K562 (cell line): ENCODE results near the gene CLDN5. TPM values are rescaled to one million over a fixed set of nuclear protein-coding genes. Genes with fewer than 3 reads are reported as not detected.

Experiments used
- ARHGAP35 ChIP-seq: fragments of 450-650 bp; IDR thresholded peaks from 2 replicates; pipeline ENCODE4 v1.6.1; 2018; ENCODE audit not compliant: partially characterized antibody
- BHLHE40 ChIP-seq: IDR thresholded peaks from 2 replicates; pipeline ENCODE4 v1.6.1; 2011; ENCODE audit warnings: low read length, improper control_type of control experiment
- C11orf30 ChIP-seq: fragments of 450-650 bp; IDR thresholded peaks from 2 replicates; pipeline ENCODE4 v1.6.1; 2016; ENCODE audit warnings: low read depth, mild to moderate bottlenecking
- CCNT2 ChIP-seq: IDR thresholded peaks from 2 replicates; pipeline ENCODE4 v1.6.1; 2011; ENCODE audit warnings: borderline replicate concordance, low read depth, mild to moderate bottlenecking, moderate library complexity, mixed read lengths, low read length; ENCODE audit not compliant: insufficient read length; ENCODE audit errors: extremely low read depth
- CHD2 ChIP-seq: IDR thresholded peaks from 2 replicates; pipeline ENCODE4 v1.6.1; 2011; ENCODE audit warnings: low read depth, low read length
- CREM ChIP-seq: IDR thresholded peaks from 2 replicates; pipeline ENCODE4 v1.6.1; 2014; ENCODE audit warnings: antibody characterized with exemption, low read depth
- ELF1 ChIP-seq: fragments of 200-800 bp; sonication (Bioruptor generic); IDR thresholded peaks from 2 replicates; pipeline ENCODE4 v1.6.1; 2016; ENCODE audit warnings: missing genetic modification characterization, missing compliant biosample characterization
- FIP1L1 ChIP-seq: fragments of 200-400 bp; formaldehyde crosslinking; IDR thresholded peaks from 2 replicates; pipeline ENCODE4 v1.6.1; 2018; ENCODE audit warnings: mild to moderate bottlenecking, low read depth, low read length; ENCODE audit not compliant: poor library complexity, severe bottlenecking
- FOXA3 ChIP-seq, 2 experiments: fragments of 450-650 bp in 1 of 2; sonication (generic) in 1 of 2; formaldehyde crosslinking; IDR thresholded peaks in 1 of 2; conservative IDR thresholded peaks in 1 of 2; 2 replicates each; pipeline versions ENCODE4 v1.4.0 to v1.8.0; 2020 to 2022; ENCODE audit warnings: mild to moderate bottlenecking in 2 of 2, missing genetic modification reagents in 1 of 2
- HDAC6 ChIP-seq: IDR thresholded peaks from 2 replicates; pipeline ENCODE4 v1.6.1; 2012; ENCODE audit warnings: low read depth, mild to moderate bottlenecking, control low read depth, inconsistent platforms, low read length, moderate library complexity
- KLF6 ChIP-seq: fragments of 250-450 bp; sonication (Bioruptor Pico); IDR thresholded peaks from 2 replicates; pipeline ENCODE4 v1.4.0; 2020; ENCODE audit warnings: mild to moderate bottlenecking, moderate library complexity, borderline replicate concordance
- MCM7 ChIP-seq, 2 experiments: fragments of 450-650 bp; IDR thresholded peaks; 2 replicates each; pipeline ENCODE4 v1.6.1; 2016 to 2018
- MYNN ChIP-seq, 2 experiments: sonication (generic); formaldehyde crosslinking in 1 of 2; IDR thresholded peaks; 2 replicates each; pipeline versions ENCODE4 v1.5.0 to v1.6.1; 2016 to 2020; ENCODE audit warnings: antibody characterized with exemption in 1 of 2, missing genetic modification reagents in 1 of 2
- NBN ChIP-seq: fragments of 450-650 bp; IDR thresholded peaks from 2 replicates; pipeline ENCODE4 v1.6.1; 2016; ENCODE audit warnings: low read depth, mild to moderate bottlenecking
- NFXL1 ChIP-seq: fragments of 450-650 bp; formaldehyde crosslinking; IDR thresholded peaks from 2 replicates; pipeline ENCODE4 v1.4.0; 2021; ENCODE audit warnings: mild to moderate bottlenecking
- PHB ChIP-seq: fragments of 250-450 bp; sonication (Bioruptor Pico); IDR thresholded peaks from 2 replicates; pipeline ENCODE4 v1.5.0; 2021
- RAD51 ChIP-seq: fragments of 450-650 bp; IDR thresholded peaks from 2 replicates; pipeline ENCODE4 v1.7.1; 2016; ENCODE audit warnings: low read depth, mild to moderate bottlenecking, borderline replicate concordance
- RBFOX2 ChIP-seq: fragments of 200-400 bp; formaldehyde crosslinking; IDR thresholded peaks from 2 replicates; pipeline ENCODE4 v1.6.1; 2017; ENCODE audit warnings: low read depth, mild to moderate bottlenecking, low read length, moderate library complexity
- RFX5 ChIP-seq: IDR thresholded peaks from 2 replicates; pipeline ENCODE4 v1.6.1; 2011; ENCODE audit warnings: low read depth, mild to moderate bottlenecking, improper control_type of control experiment, low read length
- SMC3 ChIP-seq: conservative IDR thresholded peaks from 2 replicates; pipeline ENCODE4 v1.6.1; 2011; ENCODE audit warnings: low read depth, low read length, improper control_type of control experiment; ENCODE audit not compliant: insufficient read depth
- TEAD4 ChIP-seq, 2 experiments: sonication (generic) in 1 of 2; formaldehyde crosslinking in 1 of 2; IDR thresholded peaks; 2 replicates each; pipeline versions ENCODE4 v1.6.1 to v1.8.0; 2012 to 2022; ENCODE audit warnings: borderline replicate concordance in 1 of 2, inconsistent platforms in 1 of 2, low read length in 1 of 2, mild to moderate bottlenecking in 1 of 2, missing genetic modification reagents in 1 of 2
- ZNF12 ChIP-seq: sonication (generic); formaldehyde crosslinking; IDR thresholded peaks from 2 replicates; pipeline ENCODE4 v1.4.0; 2020; ENCODE audit warnings: mild to moderate bottlenecking, missing genetic modification reagents
- ZNF668 ChIP-seq: fragments of 250-450 bp; sonication (Bioruptor Pico); IDR thresholded peaks from 2 replicates; pipeline ENCODE4 v1.8.0; 2022; ENCODE audit warnings: mild to moderate bottlenecking, inconsistent platforms
- ZNF717 ChIP-seq: fragments of 250-450 bp; sonication (Bioruptor Pico); IDR thresholded peaks from 2 replicates; pipeline ENCODE4 v1.5.0; 2021
- polyA plus RNA-seq, 8 experiments: library from polyadenylated mRNA; depleted of rRNA in 4 of 8; stranded (reverse) in 5 of 8; unstranded in 3 of 8; fragments of >200 nt; fragmentation: Nextera tagmentation in 2 of 8; fragmentation: Illumina TruSeq in 1 of 8; extraction: Ambion mirVana in 2 of 8; extraction: Trizol in 1 of 8; gene quantifications; 2 replicates each; pipeline versions ENCODE4 v1.2.1 to v1.2.3, GENCODE V29; 2011 to 2014; ENCODE audit warnings: inconsistent platforms in 1 of 8, missing spikeins in 1 of 8
- total RNA-seq, 7 experiments: library from RNA; depleted of rRNA in 6 of 7; stranded (reverse); fragments of >200 nt in 6 of 7; fragmentation: Illumina TruSeq in 2 of 7; extraction: Trizol in 2 of 7; gene quantifications; 2 replicates each; pipeline versions ENCODE4 v1.2.1 to v1.2.3, GENCODE V29; 2011 to 2021; ENCODE audit warnings: low replicate concordance in 1 of 7
- TF ChIP-seq, protein P1 (sequence below): IDR thresholded peaks from 2 replicates; pipeline ENCODE4 v1.6.1; 2012; ENCODE audit warnings: low read depth, low read length, improper control_type of control experiment, borderline replicate concordance
- TF ChIP-seq, protein P2 (sequence below): sonication (generic); formaldehyde crosslinking; IDR thresholded peaks from 2 replicates; pipeline ENCODE4 v1.8.0; 2022; ENCODE audit warnings: mild to moderate bottlenecking, missing genetic modification reagents

Gene CLDN5
- total and polyA plus RNA-seq, 9 of the 15 experiments (the other 6 are each of a cell fraction or from before 2014, with no cell fraction given), result 0.20 TPM; not detected in 8

DNA sequence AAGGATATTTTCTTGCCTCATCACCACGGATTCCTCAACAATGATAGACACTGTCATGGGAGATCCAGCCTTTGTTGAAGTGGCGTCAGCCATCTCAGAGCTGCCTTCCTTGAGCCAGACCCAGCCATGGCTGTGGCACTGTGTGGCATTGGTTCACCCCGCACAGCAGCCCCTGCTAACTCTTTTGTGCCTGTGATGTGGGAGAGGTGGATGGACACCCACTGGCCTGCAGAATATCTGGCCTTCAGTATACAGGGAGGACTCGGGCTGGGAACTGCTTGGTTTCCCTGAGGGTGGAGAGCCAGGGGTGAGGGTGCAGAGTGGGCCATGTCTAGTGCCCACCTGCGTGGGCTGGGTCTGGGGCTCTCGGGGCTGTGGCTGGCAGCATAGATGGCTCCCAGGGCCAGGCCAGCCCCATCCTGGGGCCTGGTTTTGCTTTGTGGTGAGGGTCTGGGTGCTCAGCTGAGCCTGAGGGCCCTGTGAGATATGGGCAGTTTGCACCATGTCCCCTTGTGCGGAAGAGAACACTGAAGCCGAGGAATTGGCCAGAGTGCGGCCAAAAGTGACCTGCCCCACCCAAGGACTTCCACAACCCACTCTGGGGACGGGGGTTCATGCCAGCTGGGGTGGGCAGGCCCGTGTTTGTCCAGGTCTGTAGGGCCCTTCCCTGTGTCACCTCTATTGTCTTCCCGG is 6.1 kb downstream of the CLDN5 start (continued):
- TF ChIP-seq, protein P1, sequence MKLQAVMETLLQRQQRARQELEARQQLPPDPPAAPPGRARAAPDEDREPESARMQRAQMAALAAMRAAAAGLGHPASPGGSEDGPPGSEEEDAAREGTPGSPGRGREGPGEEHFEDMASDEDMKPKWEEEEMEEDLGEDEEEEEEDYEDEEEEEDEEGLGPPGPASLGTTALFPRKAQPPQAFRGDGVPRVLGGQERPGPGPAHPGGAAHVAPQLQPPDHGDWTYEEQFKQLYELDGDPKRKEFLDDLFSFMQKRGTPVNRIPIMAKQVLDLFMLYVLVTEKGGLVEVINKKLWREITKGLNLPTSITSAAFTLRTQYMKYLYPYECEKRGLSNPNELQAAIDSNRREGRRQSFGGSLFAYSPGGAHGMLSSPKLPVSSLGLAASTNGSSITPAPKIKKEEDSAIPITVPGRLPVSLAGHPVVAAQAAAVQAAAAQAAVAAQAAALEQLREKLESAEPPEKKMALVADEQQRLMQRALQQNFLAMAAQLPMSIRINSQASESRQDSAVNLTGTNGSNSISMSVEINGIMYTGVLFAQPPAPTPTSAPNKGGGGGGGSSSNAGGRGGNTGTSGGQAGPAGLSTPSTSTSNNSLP, result no peak
- TF ChIP-seq C11orf30, result no peak
- TF ChIP-seq CHD2, result 0 out of 2 replicates have a peak, but pooled peaks have one; percentile 31
- 0 out of 2 replicates have a peak, but pooled peaks have one; percentile 38 for TF ChIP-seq MYNN (IDR thresholded peaks at IDR 0.05)
- no peak for TF ChIP-seq MYNN (CRISPR knock-in tag; IDR thresholded peaks at IDR 0.05)
- 0 out of 2 replicates have a peak, but pooled peaks have one; percentile 8 for TF ChIP-seq HDAC6
- TF ChIP-seq TEAD4 (IDR thresholded peaks at IDR 0.05; ENCODE audit: low read length), result no peak
- no peak; the same call in 1 of the 2 replicates for TF ChIP-seq TEAD4 (CRISPR knock-in tag; IDR thresholded peaks at IDR 0.05; ENCODE audit: borderline replicate concordance)
- no peak for TF ChIP-seq PHB (CRISPR knock-in tag)
- TF ChIP-seq FOXA3 (CRISPR knock-in tag; conservative IDR thresholded peaks at IDR 0.05 in 1 of 2, IDR thresholded peaks at IDR 0.05 in 1 of 2), result peak in 1 of 2 experiments; percentile 83; a peak in 2 of 4 replicates
- no peak for TF ChIP-seq ZNF668 (CRISPR knock-in tag)
- TF ChIP-seq CREM, result no peak
- no peak for TF ChIP-seq RFX5
- TF ChIP-seq ARHGAP35, result no peak
- no peak for TF ChIP-seq RAD51
- TF ChIP-seq SMC3, result 0 out of 2 replicates have a peak, but pooled peaks have one; percentile 11
- TF ChIP-seq MCM7 (IDR thresholded peaks at IDR 0.05), result no peak
- peak; percentile 61; the same call in 1 of the 2 replicates for TF ChIP-seq ZNF12 (CRISPR knock-in tag)
- no peak for TF ChIP-seq NBN
- no peak for TF ChIP-seq CCNT2
- no peak for TF ChIP-seq ZNF717
- no peak for TF ChIP-seq KLF6 (CRISPR knock-in tag)
- TF ChIP-seq FIP1L1, result no peak
- TF ChIP-seq ELF1 (tag), result no peak
- 0 out of 2 replicates have a peak, but pooled peaks have one; percentile 16 for TF ChIP-seq RBFOX2
- TF ChIP-seq BHLHE40, result no peak
- no peak for TF ChIP-seq NFXL1
- TF ChIP-seq, protein P2, sequence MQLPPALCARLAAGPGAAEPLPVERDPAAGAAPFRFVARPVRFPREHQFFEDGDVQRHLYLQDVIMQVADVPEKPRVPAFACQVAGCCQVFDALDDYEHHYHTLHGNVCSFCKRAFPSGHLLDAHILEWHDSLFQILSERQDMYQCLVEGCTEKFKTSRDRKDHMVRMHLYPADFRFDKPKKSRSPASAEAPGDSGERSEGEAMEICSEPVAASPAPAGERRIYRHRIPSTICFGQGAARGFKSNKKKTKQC, result no peak
